ENCODE data around the gene SPTLC2. TPM values are rescaled to one million over a fixed set of nuclear protein-coding genes. Genes with fewer than 3 reads are reported as not detected.

SPTLC2 gene
- total and polyA plus RNA-seq, 2 of the 8 experiments (the other 6 are each of a cell fraction or from before 2014, with no cell fraction given) = 8.9 to 35.1 TPM

DNA sequence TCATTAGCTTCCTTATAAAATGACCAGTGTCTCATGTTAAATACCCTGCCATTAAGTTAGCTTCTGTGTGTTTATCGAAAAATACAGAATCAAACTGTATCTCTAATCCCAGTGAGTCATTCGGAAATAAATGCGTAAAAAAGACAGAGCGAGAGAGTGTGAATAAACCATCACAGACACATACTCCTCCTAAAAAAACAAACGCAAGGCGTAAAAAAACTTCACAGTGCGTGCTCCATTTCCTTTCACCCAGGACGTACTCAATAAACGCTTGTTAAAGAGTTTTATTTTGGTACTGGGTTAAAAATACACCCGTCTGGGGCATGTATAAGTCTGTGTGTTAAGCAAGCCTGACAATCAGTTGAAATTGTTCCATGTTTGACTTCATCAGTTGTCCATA lies 59.0 kb downstream of the SPTLC2 start (continued):
- TF ChIP-seq SP1 (IDR thresholded peaks at IDR 0.05; ENCODE audit: low read depth, low read length) (no peak), ATF3 (IDR thresholded peaks at IDR 0.05; ENCODE audit: insufficient read depth, low read depth, low read length) (no peak)
